Peyer's patch (tissue), 4 donors: ENCODE data around the gene DPPA2.

Experiments
- CTCF ChIP-seq, 6 experiments: fragments of 450-650 bp in 4 of 6; fragments of 200-600 bp in 2 of 6; sonication (generic) in 1 of 6; IDR thresholded peaks; one replicate each; pipeline ENCODE4 v1.5.1; 2017 to 2019; ENCODE audit warnings: antibody characterized with exemption in 6 of 6, mild to moderate bottlenecking in 3 of 6, moderate library complexity in 1 of 6
- POLR2A ChIP-seq, 2 donors: fragments of 450-650 bp; IDR thresholded peaks; one replicate each; pipeline ENCODE4 v1.5.1; 2017; ENCODE audit warnings: antibody characterized with exemption in 2 of 2, mild to moderate bottlenecking in 2 of 2, moderate library complexity in 2 of 2

GRCh38 chr3:109338322-109338721, 22.0 kb upstream of the DPPA2 start:
- TF ChIP-seq CTCF (IDR thresholded peaks at IDR 0.05), result no peak
- TF ChIP-seq POLR2A (IDR thresholded peaks at IDR 0.05), result no peak
